H9 (cell line): Measurements from ENCODE around the gene PLA2G1B. TPM values are rescaled to one million over a fixed set of nuclear protein-coding genes. Genes with fewer than 3 reads are reported as not detected.

ENCODE experiments used
- DNase-seq: peaks from one replicate; pipeline ENCODE4 v3.0.0-alpha.2; 2017
- H2AFZ ChIP-seq: one replicate; pipeline ENCODE4 v1.6.1; 2013; ENCODE audit warnings: mild to moderate bottlenecking, low read length, control low read depth, moderate library complexity
- H2AK5ac ChIP-seq: 2 replicates; pipeline ENCODE4 v1.6.1; 2013; ENCODE audit warnings: low read length, control low read depth, mixed read lengths; ENCODE audit not compliant: insufficient read length
- H2BK120ac ChIP-seq: one replicate; pipeline ENCODE4 v1.6.1; 2013; ENCODE audit warnings: low read depth, mild to moderate bottlenecking, low read length, control low read depth, inconsistent platforms; ENCODE audit not compliant: poor library complexity, severe bottlenecking
- H2BK12ac ChIP-seq: 2 replicates; pipeline ENCODE4 v1.6.1; 2013; ENCODE audit warnings: low read length, control low read depth, mixed read lengths, low read depth; ENCODE audit not compliant: insufficient read length
- H2BK15ac ChIP-seq: 2 replicates; pipeline ENCODE4 v1.6.1; 2013; ENCODE audit warnings: low read depth, low read length, control low read depth
- H2BK20ac ChIP-seq: one replicate; pipeline ENCODE4 v1.6.1; 2013; ENCODE audit warnings: low read depth, mild to moderate bottlenecking, low read length, control low read depth, inconsistent platforms; ENCODE audit not compliant: poor library complexity, severe bottlenecking
- H2BK5ac ChIP-seq: 2 replicates; pipeline ENCODE4 v1.6.1; 2013; ENCODE audit warnings: low read length, control low read depth, mixed read lengths; ENCODE audit not compliant: insufficient read length
- H3K14ac ChIP-seq: 2 replicates; pipeline ENCODE4 v1.6.1; 2013; ENCODE audit warnings: low read length, control low read depth; ENCODE audit not compliant: insufficient read depth
- H3K18ac ChIP-seq: 2 replicates; pipeline ENCODE4 v1.6.1; 2013; ENCODE audit warnings: low read depth, mild to moderate bottlenecking, mixed read lengths, low read length, control low read depth; ENCODE audit not compliant: insufficient read length
- H3K23ac ChIP-seq: 2 replicates; pipeline ENCODE4 v1.6.1; 2013; ENCODE audit warnings: low read length, control low read depth, mixed read lengths, low read depth; ENCODE audit not compliant: insufficient read length
- H3K23me2 ChIP-seq: 2 replicates; pipeline ENCODE4 v1.6.1; 2013; ENCODE audit warnings: low read depth, mild to moderate bottlenecking, mixed read lengths, low read length, control low read depth; ENCODE audit not compliant: insufficient read length, poor library complexity, severe bottlenecking
- H3K27ac ChIP-seq: 2 replicates; pipeline ENCODE4 v1.5.1; 2013; ENCODE audit warnings: low read length, control low read depth, mixed read lengths, low read depth; ENCODE audit not compliant: insufficient read length
- H3K27me3 ChIP-seq: 2 replicates; pipeline ENCODE4 v1.6.1; 2013; ENCODE audit warnings: low read length, control low read depth, inconsistent platforms; ENCODE audit not compliant: insufficient read depth
- H3K4ac ChIP-seq: 2 replicates; pipeline ENCODE4 v1.6.1; 2013; ENCODE audit warnings: low read depth, mild to moderate bottlenecking, control low read depth, inconsistent platforms, low read length, moderate library complexity
- H3K4me1 ChIP-seq: 2 replicates; pipeline ENCODE4 v1.6.1; 2013; ENCODE audit warnings: low read length, control low read depth, inconsistent platforms; ENCODE audit not compliant: insufficient read depth
- H3K4me2 ChIP-seq: 2 replicates; pipeline ENCODE4 v1.6.1; 2013; ENCODE audit warnings: low read length, control low read depth, mixed read lengths; ENCODE audit not compliant: insufficient read length, insufficient read depth
- H3K56ac ChIP-seq: 2 replicates; pipeline ENCODE4 v1.6.1; 2013; ENCODE audit warnings: low read depth, mild to moderate bottlenecking, mixed read lengths, low read length, control low read depth; ENCODE audit not compliant: insufficient read length
- H3K79me1 ChIP-seq: 2 replicates; pipeline ENCODE4 v1.6.1; 2013; ENCODE audit warnings: low read depth, mild to moderate bottlenecking, moderate library complexity, low read length, control low read depth, inconsistent platforms; ENCODE audit not compliant: insufficient read depth, poor library complexity, severe bottlenecking
- H3K79me2 ChIP-seq: 2 replicates; pipeline ENCODE4 v1.6.1; 2013; ENCODE audit warnings: low read length, control low read depth, inconsistent platforms; ENCODE audit not compliant: insufficient read depth
- H3K9ac ChIP-seq: 2 replicates; pipeline ENCODE4 v1.6.1; 2013; ENCODE audit warnings: low read length, control low read depth, mixed read lengths; ENCODE audit not compliant: insufficient read length; ENCODE audit errors: extremely low read depth
- H3K9me3 ChIP-seq: one replicate; pipeline ENCODE4 v1.6.1; 2013; ENCODE audit warnings: low read depth, low read length, inconsistent platforms; ENCODE audit not compliant: control insufficient read depth
- H3T11ph ChIP-seq: one replicate; pipeline ENCODE4 v1.6.1; 2013; ENCODE audit warnings: mild to moderate bottlenecking, low read length, control low read depth, inconsistent platforms
- H4K20me1 ChIP-seq: one replicate; pipeline ENCODE4 v1.6.1; 2013; ENCODE audit not compliant: control insufficient read depth, insufficient read length, insufficient read depth
- H4K5ac ChIP-seq: 2 replicates; pipeline ENCODE4 v1.6.1; 2013; ENCODE audit warnings: low read depth, mild to moderate bottlenecking, mixed read lengths, low read length, control low read depth; ENCODE audit not compliant: insufficient read length
- H4K8ac ChIP-seq: replicated peaks from 2 replicates; pipeline ENCODE4 v1.6.1; 2013; ENCODE audit warnings: low read length, control low read depth, mixed read lengths, low read depth; ENCODE audit not compliant: insufficient read length
- H4K91ac ChIP-seq: 2 replicates; pipeline ENCODE4 v1.6.1; 2013; ENCODE audit warnings: low read depth, mild to moderate bottlenecking, moderate library complexity, mixed read lengths, low read length, control low read depth; ENCODE audit not compliant: insufficient read length
- H3K27ac Mint-ChIP-seq, 3 experiments: 2 replicates in 2 of 3; 3 replicates in 1 of 3; pipeline ENCODE4 v1.8.0; 2020 to 2021; ENCODE audit warnings: mixed read lengths in 3 of 3, mild to moderate bottlenecking in 1 of 3, moderate library complexity in 1 of 3
- H3K27me3 Mint-ChIP-seq: 2 replicates; pipeline ENCODE4 v1.8.0; 2021; ENCODE audit warnings: low read depth, mild to moderate bottlenecking, moderate library complexity, mixed read lengths
- H3K36me3 Mint-ChIP-seq, 3 experiments: 2 replicates in 2 of 3; 3 replicates in 1 of 3; pipeline ENCODE4 v1.8.0; 2020 to 2021; ENCODE audit warnings: low read depth in 3 of 3, mixed read lengths in 3 of 3; ENCODE audit not compliant: insufficient read depth in 1 of 3
- H3K4me1 Mint-ChIP-seq, 2 experiments: 2 replicates each; pipeline ENCODE4 v1.8.0; 2020; ENCODE audit warnings: mixed read lengths in 2 of 2
- H3K4me3 Mint-ChIP-seq, 2 experiments: 2 replicates in 1 of 2; 3 replicates in 1 of 2; pipeline ENCODE4 v1.8.0; 2020 to 2021; ENCODE audit warnings: mild to moderate bottlenecking in 2 of 2, mixed read lengths in 2 of 2, moderate library complexity in 1 of 2
- H3K9me3 Mint-ChIP-seq, 2 experiments: 2 replicates in 1 of 2; 3 replicates in 1 of 2; pipeline ENCODE4 v1.8.0; 2020; ENCODE audit warnings: mild to moderate bottlenecking in 2 of 2, mixed read lengths in 2 of 2, moderate library complexity in 1 of 2
- WGBS: extraction: QIAGEN DNeasy Blood & Tissue Kit; methylation state at CpG from one replicate; pipeline ENCODE4 v1.1.7; 2013; ENCODE audit warnings: missing lambda C conversion rate, low lambda C conversion rate, mixed read lengths; ENCODE audit not compliant: insufficient read length; ENCODE audit errors: extremely low coverage; 5-methylcytosine and 5-hydroxymethylcytosine counted together
- total RNA-seq: library from RNA; stranded (reverse); gene quantifications from 2 replicates; pipeline ENCODE4 v1.2.1, GENCODE V29; 2021
- TF ChIP-seq, protein P1 (sequence below): fragments of 200-600 bp; sonication (generic); conservative IDR thresholded peaks from 3 replicates; pipeline ENCODE4 v1.8.0; 2021; ENCODE audit warnings: antibody characterized with exemption, mild to moderate bottlenecking

Gene PLA2G1B
- total RNA-seq, 1 experiment from 2014 or later = not detected

GRCh38 chr12:120328228-120328627 is 649 bp upstream of the PLA2G1B start:
- H3K79me2 ChIP-seq = no peaks in the 10 kb centered on the region
- H4K91ac ChIP-seq = no peak overlapping the region
- Mint-ChIP-seq H3K4me3 (no peak overlapping the region), H3K27ac (no peak overlapping the region), H3K36me3 (no peaks in the 10 kb centered on the region), H3K27me3 (peaks cover 16% of the 10 kb centered on the region), H3K4me1 (peaks cover 5 to 7% of the 10 kb centered on the region in 2 experiments; a peak in 3 of 4 replicates), H3K9me3 (no peaks in the 10 kb centered on the region)
- no peak overlapping the region for H2AFZ ChIP-seq
- no peak for DNase-seq
- no peaks in the 10 kb centered on the region for H3K79me1 ChIP-seq
- H3K4me2 ChIP-seq = no peak overlapping the region
- H3K4me1 ChIP-seq = no peaks in the 10 kb centered on the region
- no CpG with 5 or more reads among the region's 4 CpGs for WGBS
- H3K9ac ChIP-seq = no peak overlapping the region
- TF ChIP-seq, protein P1, sequence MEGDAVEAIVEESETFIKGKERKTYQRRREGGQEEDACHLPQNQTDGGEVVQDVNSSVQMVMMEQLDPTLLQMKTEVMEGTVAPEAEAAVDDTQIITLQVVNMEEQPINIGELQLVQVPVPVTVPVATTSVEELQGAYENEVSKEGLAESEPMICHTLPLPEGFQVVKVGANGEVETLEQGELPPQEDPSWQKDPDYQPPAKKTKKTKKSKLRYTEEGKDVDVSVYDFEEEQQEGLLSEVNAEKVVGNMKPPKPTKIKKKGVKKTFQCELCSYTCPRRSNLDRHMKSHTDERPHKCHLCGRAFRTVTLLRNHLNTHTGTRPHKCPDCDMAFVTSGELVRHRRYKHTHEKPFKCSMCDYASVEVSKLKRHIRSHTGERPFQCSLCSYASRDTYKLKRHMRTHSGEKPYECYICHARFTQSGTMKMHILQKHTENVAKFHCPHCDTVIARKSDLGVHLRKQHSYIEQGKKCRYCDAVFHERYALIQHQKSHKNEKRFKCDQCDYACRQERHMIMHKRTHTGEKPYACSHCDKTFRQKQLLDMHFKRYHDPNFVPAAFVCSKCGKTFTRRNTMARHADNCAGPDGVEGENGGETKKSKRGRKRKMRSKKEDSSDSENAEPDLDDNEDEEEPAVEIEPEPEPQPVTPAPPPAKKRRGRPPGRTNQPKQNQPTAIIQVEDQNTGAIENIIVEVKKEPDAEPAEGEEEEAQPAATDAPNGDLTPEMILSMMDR = no peak
- no peak overlapping the region for H2BK20ac ChIP-seq
- no peak overlapping the region for H2BK120ac ChIP-seq
- no peak overlapping the region for H2BK5ac ChIP-seq
- no peak overlapping the region for H3K18ac ChIP-seq
- no peak overlapping the region for H3K56ac ChIP-seq
- H4K8ac ChIP-seq = no peak overlapping the region
- H3K27me3 ChIP-seq = no peaks in the 10 kb centered on the region
- no peaks in the 10 kb centered on the region for H3K23me2 ChIP-seq
- no peak overlapping the region for H2BK15ac ChIP-seq
- H3K27ac ChIP-seq = no peak overlapping the region
- H3K4ac ChIP-seq = no peak overlapping the region
- H3K23ac ChIP-seq = no peak overlapping the region
- H3K9me3 ChIP-seq = no peaks in the 10 kb centered on the region
- no peak overlapping the region for H3T11ph ChIP-seq
- no peak overlapping the region for H2AK5ac ChIP-seq
- no peak overlapping the region for H3K14ac ChIP-seq
- no peaks in the 10 kb centered on the region for H4K20me1 ChIP-seq
- no peak overlapping the region for H4K5ac ChIP-seq
- H2BK12ac ChIP-seq = no peak overlapping the region
